A549 (cell line): ENCODE data around the gene NUMB. TPM values are rescaled to one million over a fixed set of nuclear protein-coding genes. Genes with fewer than 3 reads are reported as not detected.

ENCODE experiments used
- ATAC-seq, 2 experiments: fragments of 200-7000 bp in 1 of 2; fragments of >200 bp in 1 of 2; cut with Nextera tagmentation in 1 of 2; cut with Tn5 transposase in 1 of 2; 3 replicates each; pipeline versions ENCODE4 v1.8.0 to v1.9.1; 2018 to 2020; ENCODE audit warnings: mild to moderate bottlenecking in 1 of 2, moderate library complexity in 1 of 2
- CTCF ChIA-PET: fragments of 300-600 bp; sonication (Branson Sonifier 250); formaldehyde crosslinking; extraction: SDS; loops from one replicate; lab custom pipeline; 2021; ENCODE audit warnings: antibody characterized with exemption, inconsistent platforms; lab: Yijun Ruan, JAX
- POLR2A ChIA-PET: fragments of 350-600 bp; formaldehyde crosslinking; extraction: SDS; loops from one replicate; lab custom pipeline; 2021; ENCODE audit warnings: antibody characterized with exemption, inconsistent platforms; lab: Yijun Ruan, JAX
- DNase-seq, 2 experiments: peaks; one replicate each; pipeline versions ENCODE4 v3.0.0 to v3.0.0-alpha.2; 2011 to 2016; ENCODE audit warnings: low read depth in 1 of 2, low spot score in 1 of 2
- FAIRE-seq: peaks from 2 replicates; lab custom pipeline; 2011; peaks lifted over from hg19 to GRCh38; lab: Jason Lieb, UNC
- H3K27ac ChIP-seq, 2 experiments: fragments of >200 bp; sonication (Bioruptor Twin); formaldehyde crosslinking; 3 replicates each; pipeline ENCODE4 v1.5.1; 2016 to 2017
- H3K4me1 ChIP-seq: fragments of >200 bp; sonication (Bioruptor Twin); formaldehyde crosslinking; 3 replicates; pipeline ENCODE4 v1.6.1; 2016
- H3K4me2 ChIP-seq: fragments of >200 bp; sonication (Bioruptor Twin); formaldehyde crosslinking; 3 replicates; pipeline ENCODE4 v1.6.1; 2016
- H3K4me3 ChIP-seq: fragments of >200 bp; sonication (Bioruptor Twin); formaldehyde crosslinking; 3 replicates; pipeline ENCODE4 v1.5.1; 2016
- H3K9me3 ChIP-seq: fragments of >200 bp; sonication (Bioruptor Twin); formaldehyde crosslinking; 3 replicates; pipeline ENCODE4 v1.6.1; 2016
- CEBPB ChIP-seq, 2 experiments: fragments of >200 bp in 1 of 2; sonication (Bioruptor Twin) in 1 of 2; formaldehyde crosslinking in 1 of 2; IDR thresholded peaks; 2 replicates each; pipeline ENCODE4 v1.6.1; 2012 to 2016
- CTCF ChIP-seq: fragments of >200 bp; sonication (Bioruptor Twin); formaldehyde crosslinking; IDR thresholded peaks from 3 replicates; pipeline ENCODE4 v1.5.1; 2016
- EHF ChIP-seq: fragments of 250-450 bp; sonication (Bioruptor Pico); IDR thresholded peaks from 2 replicates; pipeline ENCODE4 v1.5.0; 2020; ENCODE audit warnings: mild to moderate bottlenecking
- EP300 ChIP-seq, 2 experiments: fragments of >200 bp; sonication (Bioruptor Twin); formaldehyde crosslinking; IDR thresholded peaks; 2 replicates in 1 of 2; 3 replicates in 1 of 2; pipeline ENCODE4 v1.6.1; 2016 to 2017
- FOSL2 ChIP-seq, 2 experiments: fragments of 450-650 bp in 1 of 2; fragments of >200 bp in 1 of 2; sonication (Bioruptor Twin) in 1 of 2; formaldehyde crosslinking; IDR thresholded peaks; 2 replicates each; pipeline versions ENCODE4 v1.5.0 to v1.6.1; 2016 to 2020; ENCODE audit warnings: mild to moderate bottlenecking in 1 of 2, moderate library complexity in 1 of 2
- HMGXB4 ChIP-seq: fragments of 250-450 bp; sonication (Bioruptor Pico); IDR thresholded peaks from 2 replicates; pipeline ENCODE4 v1.5.0; 2021; ENCODE audit warnings: mild to moderate bottlenecking, moderate library complexity, borderline replicate concordance
- HOXB5 ChIP-seq: fragments of 250-450 bp; sonication (Bioruptor Pico); IDR thresholded peaks from 2 replicates; pipeline ENCODE4 v1.5.0; 2020; ENCODE audit warnings: mild to moderate bottlenecking, moderate library complexity
- KDM1A ChIP-seq: fragments of 200-600 bp; sonication (generic); IDR thresholded peaks from 2 replicates; pipeline ENCODE4 v1.6.1; 2016; ENCODE audit warnings: low read depth, mild to moderate bottlenecking
- KDM5A ChIP-seq: fragments of 200-600 bp; sonication (generic); IDR thresholded peaks from 2 replicates; pipeline ENCODE4 v1.6.1; 2016; ENCODE audit warnings: antibody characterized with exemption, mild to moderate bottlenecking
- MAZ ChIP-seq: fragments of 150-350 bp; IDR thresholded peaks from 2 replicates; pipeline ENCODE4 v1.6.1; 2014; ENCODE audit warnings: antibody characterized with exemption, low read depth, low read length, borderline replicate concordance
- MYC ChIP-seq: IDR thresholded peaks from 2 replicates; pipeline ENCODE4 v1.6.1; 2012; ENCODE audit warnings: mild to moderate bottlenecking, inconsistent platforms, low read length, improper control_type of control experiment, borderline replicate concordance
- NFE2L2 ChIP-seq: fragments of 150-350 bp; conservative IDR thresholded peaks from 2 replicates; pipeline ENCODE4 v1.6.1; 2014; ENCODE audit warnings: low read length
- PHF8 ChIP-seq: fragments of 200-600 bp; sonication (generic); IDR thresholded peaks from 2 replicates; pipeline ENCODE4 v1.6.1; 2016; ENCODE audit warnings: low read depth, mild to moderate bottlenecking, antibody characterized with exemption, moderate library complexity, borderline replicate concordance
- POLR2A ChIP-seq: IDR thresholded peaks from 2 replicates; pipeline ENCODE4 v1.6.1; 2012; ENCODE audit warnings: mild to moderate bottlenecking, low read length
- POLR2AphosphoS2 ChIP-seq: conservative IDR thresholded peaks from 2 replicates; pipeline ENCODE4 v1.6.1; 2012; ENCODE audit warnings: low read length, improper control_type of control experiment, inconsistent platforms
- RCOR1 ChIP-seq: fragments of 150-350 bp; IDR thresholded peaks from 2 replicates; pipeline ENCODE4 v1.6.1; 2014; ENCODE audit warnings: antibody characterized with exemption, low read length, low read depth
- REST ChIP-seq: fragments of 200-600 bp; sonication (generic); IDR thresholded peaks from 2 replicates; pipeline ENCODE4 v1.6.1; 2016; ENCODE audit warnings: antibody characterized with exemption, mild to moderate bottlenecking, moderate library complexity
- RNF2 ChIP-seq: fragments of 200-600 bp; sonication (generic); IDR thresholded peaks from 2 replicates; pipeline ENCODE4 v1.6.1; 2016; ENCODE audit warnings: low read depth, mild to moderate bottlenecking, antibody characterized with exemption, moderate library complexity, borderline replicate concordance
- SREBF2 ChIP-seq: fragments of 450-650 bp; IDR thresholded peaks from 2 replicates; pipeline ENCODE4 v1.6.1; 2014; ENCODE audit warnings: mild to moderate bottlenecking, moderate library complexity
- ZFP36 ChIP-seq: fragments of 450-650 bp; IDR thresholded peaks from 2 replicates; pipeline ENCODE4 v1.6.1; 2014; ENCODE audit warnings: borderline replicate concordance; ENCODE audit not compliant: partially characterized antibody
- ZNF302 ChIP-seq: fragments of 250-450 bp; sonication (Bioruptor Pico); IDR thresholded peaks from 2 replicates; pipeline ENCODE4 v1.9.0; 2021; ENCODE audit warnings: inconsistent platforms, mild to moderate bottlenecking, moderate library complexity
- ZSCAN20 ChIP-seq: fragments of 250-450 bp; sonication (Bioruptor Pico); IDR thresholded peaks from 2 replicates; pipeline ENCODE4 v1.8.0; 2022; ENCODE audit warnings: mild to moderate bottlenecking, moderate library complexity
- WGBS: methylation state at CpG from one replicate; pipeline ENCODE4 v1.1.6; 2017; ENCODE audit errors: missing lambda C conversion rate; 5-methylcytosine and 5-hydroxymethylcytosine counted together
- polyA plus RNA-seq, 4 experiments: library from polyadenylated mRNA; depleted of rRNA in 3 of 4; stranded (reverse); fragments of >200 nt; fragmentation: RNase III in 1 of 4; extraction: RNeasy Plus Mini Kit Qiagen cat#74134 plus additional on column Dnase treatment in 1 of 4; gene quantifications; 2 replicates in 3 of 4; 3 replicates in 1 of 4; pipeline ENCODE4 v1.2.3, GENCODE V29; 2011 to 2017

Gene NUMB
- polyA plus RNA-seq, 2 of the 4 experiments (the other 2 are of a cell fraction), result 40.8 to 151 TPM

- no peak for TF ChIP-seq REST
- TF ChIP-seq MYC, result no peak
- TF ChIP-seq KDM5A, result no peak
These were observed 197.8 kb downstream of the NUMB start (continued) for GRCh38 chr14:73260574-73260973.

GRCh38 chr14:73259837-73260236 lies 198.5 kb downstream of the NUMB start:
- WGBS, result 75% methylated on average over 9 of the region's 9 CpGs
- DNase-seq (no peak), ATAC-seq (no peak), FAIRE-seq (no peak)
- Histone ChIP-seq H3K27ac (no peak overlapping the region), H3K9me3 (no peaks in the 10 kb centered on the region), H3K4me3 (no peak overlapping the region), H3K4me2 (no peak overlapping the region), H3K4me1 (no peaks in the 10 kb centered on the region)
- CTCF ChIA-PET, result interaction anchor here (1.0 kb wide), 1 partner anchor 86 kb away, joined by 3 read pairs; no protein-coding TSS in a partner anchor
- TF ChIP-seq RNF2 (no peak), ZFP36 (peak; percentile 22)
- POLR2A ChIA-PET, result no interaction called here

- Histone ChIP-seq H3K4me3 (no peak overlapping the region), H3K9me3 (no peaks in the 10 kb centered on the region), H3K4me2 (no peak overlapping the region), H3K4me1 (no peaks in the 10 kb centered on the region), H3K27ac (no peak overlapping the region)
- POLR2A ChIA-PET, result no interaction called here
- no peak for FAIRE-seq
- CTCF ChIA-PET, result interaction anchor here (1.0 kb wide), 1 partner anchor 86 kb away, joined by 3 read pairs; no protein-coding TSS in a partner anchor
- DNase-seq, result no peak
- ATAC-seq, result no peak
- TF ChIP-seq HOXB5 (CRISPR knock-in tag) (no peak), ZFP36 (no peak), POLR2AphosphoS2 (no peak), MAZ (no peak), KDM1A (no peak), ZSCAN20 (CRISPR knock-in tag) (no peak), RCOR1 (no peak), NFE2L2 (no peak), CEBPB (IDR thresholded peaks at IDR 0.05) (no peak), EP300 (IDR thresholded peaks at IDR 0.05) (no peak), CTCF (no peak), FOSL2 (IDR thresholded peaks at IDR 0.05) (no peak), FOSL2 (CRISPR knock-in tag; IDR thresholded peaks at IDR 0.05) (no peak), SREBF2 (no peak), POLR2A (no peak), EHF (CRISPR knock-in tag) (no peak), PHF8 (no peak), HMGXB4 (CRISPR knock-in tag) (no peak), ZNF302 (CRISPR knock-in tag) (no peak)
- WGBS, result 83% methylated on average over 9 of the region's 20 CpGs
These were observed 199.3 kb downstream of the NUMB start for GRCh38 chr14:73258845-73259611.
